Activated T-cell treated with anti-CD3 and anti-CD28 coated beads, Interleukin-2, amount 50 U/mL, for 24 hours (primary cell): ENCODE measurements around the gene CLNK.

ENCODE experiments used
- DNase-seq: peaks from one replicate; pipeline ENCODE4 v3.0.0-alpha.2; 2020
- H3K27ac Mint-ChIP-seq: 2 replicates; pipeline ENCODE4 v1.8.0; 2020; ENCODE audit warnings: mild to moderate bottlenecking, mixed read lengths
- H3K27me3 Mint-ChIP-seq: 2 replicates; pipeline ENCODE4 v1.8.0; 2020; ENCODE audit warnings: mixed read lengths
- H3K36me3 Mint-ChIP-seq: 2 replicates; pipeline ENCODE4 v1.8.0; 2020; ENCODE audit warnings: low read depth, mixed read lengths
- H3K4me1 Mint-ChIP-seq: 2 replicates; pipeline ENCODE4 v1.8.0; 2020; ENCODE audit warnings: low read depth, mixed read lengths
- H3K4me3 Mint-ChIP-seq: 2 replicates; pipeline ENCODE4 v1.8.0; 2020; ENCODE audit warnings: mild to moderate bottlenecking, moderate library complexity, mixed read lengths
- H3K9me3 Mint-ChIP-seq: 2 replicates; pipeline ENCODE4 v1.8.0; 2020; ENCODE audit warnings: mixed read lengths

CLNK gene

DNA sequence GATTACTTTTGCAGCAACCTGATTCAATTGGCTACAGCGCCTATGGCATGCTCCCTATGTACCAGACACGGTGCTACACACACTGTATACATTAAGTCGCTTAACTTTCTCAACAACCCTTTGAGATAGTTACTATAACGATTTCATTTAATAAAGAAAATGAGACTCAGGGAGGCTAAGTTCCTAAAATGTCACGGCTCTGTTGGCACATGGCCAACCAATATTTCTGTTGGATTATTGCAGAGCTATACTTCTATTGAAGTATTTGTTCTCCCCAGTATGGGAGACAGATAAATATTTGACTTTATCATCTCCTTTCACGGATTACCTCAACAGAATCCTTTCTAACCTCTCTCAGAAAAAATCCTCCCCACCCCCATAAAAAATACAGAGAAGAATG lies 25.3 kb downstream of the CLNK start:
- Mint-ChIP-seq H3K27me3 (no peaks in the 10 kb centered on the region), H3K36me3 (no peaks in the 10 kb centered on the region), H3K4me3 (no peak overlapping the region), H3K4me1 (peaks cover 26% of the 10 kb centered on the region), H3K27ac (no peak overlapping the region), H3K9me3 (no peaks in the 10 kb centered on the region)
- DNase-seq = no peak

- DNase-seq = no peak
- Mint-ChIP-seq H3K27ac (no peak overlapping the region), H3K27me3 (no peaks in the 10 kb centered on the region), H3K36me3 (no peaks in the 10 kb centered on the region), H3K4me3 (no peak overlapping the region), H3K4me1 (peaks cover 25% of the 10 kb centered on the region), H3K9me3 (no peaks in the 10 kb centered on the region)
Measured at GRCh38 chr4:10656988-10657387, 27.6 kb downstream of the CLNK start.

- Mint-ChIP-seq H3K4me1 (peaks cover 25% of the 10 kb centered on the region), H3K27ac (no peak overlapping the region), H3K27me3 (no peaks in the 10 kb centered on the region), H3K9me3 (no peaks in the 10 kb centered on the region), H3K4me3 (no peak overlapping the region), H3K36me3 (no peaks in the 10 kb centered on the region)
- DNase-seq = no peak
Measured at GRCh38 chr4:10656420-10656819, 28.1 kb downstream of the CLNK start.

- Mint-ChIP-seq H3K36me3 (no peaks in the 10 kb centered on the region), H3K4me3 (peak overlapping the region; percentile 44), H3K27me3 (no peaks in the 10 kb centered on the region), H3K27ac (peak overlapping the region; percentile 18), H3K9me3 (no peaks in the 10 kb centered on the region), H3K4me1 (peaks cover 25% of the 10 kb centered on the region)
- DNase-seq = no peak
Measured at GRCh38 chr4:10655968-10656367, 28.6 kb downstream of the CLNK start.

- no peak for DNase-seq
- peaks cover 8% of the 10 kb centered on the region for H3K27me3 Mint-ChIP-seq
- H3K9me3 Mint-ChIP-seq = no peaks in the 10 kb centered on the region
- H3K27ac Mint-ChIP-seq = no peak overlapping the region
- H3K36me3 Mint-ChIP-seq = no peaks in the 10 kb centered on the region
- H3K4me3 Mint-ChIP-seq = no peak overlapping the region
- H3K4me1 Mint-ChIP-seq = no peaks in the 10 kb centered on the region
Measured at GRCh38 chr4:10648479-10648878, 36.1 kb downstream of the CLNK start.

- Mint-ChIP-seq H3K36me3 (no peaks in the 10 kb centered on the region), H3K4me3 (no peak overlapping the region), H3K4me1 (no peaks in the 10 kb centered on the region), H3K27me3 (peaks cover 8% of the 10 kb centered on the region), H3K27ac (no peak overlapping the region), H3K9me3 (no peaks in the 10 kb centered on the region)
- DNase-seq = no peak
Measured at GRCh38 chr4:10647846-10648245, 36.7 kb downstream of the CLNK start.

GRCh38 chr4:10643600-10644425 lies 40.8 kb downstream of the CLNK start:
- no peak overlapping the region for H3K27ac Mint-ChIP-seq
- no peak for DNase-seq
- no peaks in the 10 kb centered on the region for H3K36me3 Mint-ChIP-seq
- H3K4me3 Mint-ChIP-seq = no peak overlapping the region
- peaks cover 8% of the 10 kb centered on the region for H3K27me3 Mint-ChIP-seq
- no peaks in the 10 kb centered on the region for H3K9me3 Mint-ChIP-seq
- peaks cover 9% of the 10 kb centered on the region for H3K4me1 Mint-ChIP-seq

DNA sequence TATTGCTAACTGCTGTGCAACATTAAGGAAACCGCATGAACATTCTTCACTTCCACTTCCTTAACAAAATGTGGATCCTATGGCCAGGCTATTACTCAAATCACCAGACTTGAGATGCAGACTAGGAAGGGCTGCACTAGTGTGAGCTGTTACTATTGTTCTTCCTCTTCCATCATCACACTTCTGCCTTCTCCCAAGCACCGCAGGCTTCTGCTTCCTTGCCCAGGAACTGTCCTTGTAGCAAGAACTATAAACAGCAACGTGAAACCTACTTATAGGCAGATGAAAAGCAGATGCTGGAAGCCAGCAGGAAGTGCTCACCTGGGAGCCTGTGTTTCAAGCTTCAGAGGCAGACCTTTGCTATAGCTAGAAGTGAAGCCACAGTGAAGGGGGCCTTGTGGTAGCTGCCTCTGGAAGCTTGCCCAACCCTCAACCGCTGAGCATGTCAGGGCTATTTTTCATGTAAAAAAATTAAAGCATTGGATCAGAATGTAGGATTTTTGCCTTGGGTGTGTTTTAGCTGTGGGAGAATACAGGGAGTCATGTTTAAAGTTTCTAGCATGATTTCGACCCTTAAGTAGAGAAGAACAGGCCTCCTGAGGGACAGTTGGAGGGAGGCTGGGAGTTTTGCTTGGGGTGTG lies 43.9 kb downstream of the CLNK start:
- no peaks in the 10 kb centered on the region for H3K9me3 Mint-ChIP-seq
- no peaks in the 10 kb centered on the region for H3K27me3 Mint-ChIP-seq
- H3K27ac Mint-ChIP-seq = no peak overlapping the region
- DNase-seq = no peak
- H3K4me3 Mint-ChIP-seq = no peak overlapping the region
- H3K4me1 Mint-ChIP-seq = peaks cover 9% of the 10 kb centered on the region
- H3K36me3 Mint-ChIP-seq = no peaks in the 10 kb centered on the region

DNA sequence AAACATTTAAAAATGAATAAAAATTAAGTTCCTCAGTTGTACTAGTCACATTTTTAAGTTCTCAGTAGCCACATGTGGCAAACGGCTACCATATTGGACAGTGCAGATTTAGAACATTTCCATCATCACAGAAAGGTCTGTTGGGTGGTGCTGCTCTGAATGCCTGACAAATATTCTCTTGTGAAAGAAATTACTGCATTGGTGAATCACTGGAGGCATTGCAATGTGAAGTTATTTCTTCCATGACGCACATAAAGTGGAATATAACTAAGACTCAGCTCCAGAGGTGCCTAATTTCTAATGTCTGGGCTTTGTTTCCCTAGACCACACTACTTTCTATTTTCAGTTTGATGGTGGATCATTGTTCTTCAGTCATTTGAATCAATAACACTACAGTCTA lies 44.9 kb downstream of the CLNK start:
- Mint-ChIP-seq H3K9me3 (no peaks in the 10 kb centered on the region), H3K4me3 (no peak overlapping the region), H3K27me3 (no peaks in the 10 kb centered on the region), H3K27ac (no peak overlapping the region), H3K36me3 (no peaks in the 10 kb centered on the region), H3K4me1 (peaks cover 9% of the 10 kb centered on the region)
- no peak for DNase-seq

DNA sequence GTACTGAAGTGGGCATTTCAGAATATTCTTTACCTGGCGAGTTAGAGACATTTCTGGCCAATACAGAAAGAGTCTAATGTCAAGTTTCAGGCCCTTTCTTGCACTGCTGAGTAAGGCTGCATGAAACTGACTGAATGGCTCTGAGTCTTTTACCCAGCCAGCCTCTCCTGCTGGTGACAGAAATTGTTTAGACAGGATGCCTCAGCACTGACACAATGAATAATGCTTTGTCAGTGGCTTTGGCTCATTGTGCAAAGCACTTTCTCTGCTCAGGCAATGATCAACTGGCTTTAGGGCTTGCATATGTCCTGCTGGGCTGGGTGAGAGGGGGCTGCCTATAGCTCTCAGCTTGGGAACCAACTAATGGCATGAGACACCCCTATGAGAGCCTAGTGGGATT lies 45.5 kb downstream of the CLNK start:
- H3K27ac Mint-ChIP-seq = no peak overlapping the region
- H3K4me1 Mint-ChIP-seq = peaks cover 9% of the 10 kb centered on the region
- DNase-seq = no peak
- no peaks in the 10 kb centered on the region for H3K36me3 Mint-ChIP-seq
- H3K27me3 Mint-ChIP-seq = no peaks in the 10 kb centered on the region
- no peak overlapping the region for H3K4me3 Mint-ChIP-seq
- H3K9me3 Mint-ChIP-seq = no peaks in the 10 kb centered on the region

DNA sequence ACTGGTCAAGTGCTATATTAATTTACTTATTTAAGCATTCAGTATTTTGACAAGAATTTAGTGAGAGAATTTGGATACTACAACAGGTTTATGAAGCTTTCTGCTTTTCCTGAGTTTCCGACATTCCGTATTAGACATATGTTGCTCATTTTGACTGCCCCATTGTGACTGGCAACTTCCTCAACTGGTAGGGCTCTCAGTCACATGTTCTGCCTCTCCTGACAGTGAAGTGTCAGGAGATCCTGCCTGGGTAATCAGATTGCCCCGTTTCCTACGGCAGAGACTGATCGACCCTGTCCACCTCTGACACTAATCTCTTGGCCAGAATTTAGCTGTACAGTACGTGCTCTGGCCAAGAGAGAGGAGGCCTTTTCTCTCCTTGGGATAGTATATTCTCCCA lies 49.5 kb downstream of the CLNK start:
- no peaks in the 10 kb centered on the region for H3K9me3 Mint-ChIP-seq
- DNase-seq = no peak
- no peaks in the 10 kb centered on the region for H3K4me1 Mint-ChIP-seq
- peaks cover 4% of the 10 kb centered on the region for H3K27me3 Mint-ChIP-seq
- no peak overlapping the region for H3K27ac Mint-ChIP-seq
- H3K4me3 Mint-ChIP-seq = no peak overlapping the region
- H3K36me3 Mint-ChIP-seq = no peaks in the 10 kb centered on the region

GRCh38 chr4:10629394-10629793 lies 55.2 kb downstream of the CLNK start:
- no peak for DNase-seq
- Mint-ChIP-seq H3K36me3 (no peaks in the 10 kb centered on the region), H3K4me1 (peaks cover 10% of the 10 kb centered on the region), H3K27me3 (peaks cover 4% of the 10 kb centered on the region), H3K27ac (no peak overlapping the region), H3K4me3 (no peak overlapping the region), H3K9me3 (no peaks in the 10 kb centered on the region)

GRCh38 chr4:10625131-10625530 lies 59.4 kb downstream of the CLNK start:
- no peak for DNase-seq
- no peaks in the 10 kb centered on the region for H3K36me3 Mint-ChIP-seq

DNA sequence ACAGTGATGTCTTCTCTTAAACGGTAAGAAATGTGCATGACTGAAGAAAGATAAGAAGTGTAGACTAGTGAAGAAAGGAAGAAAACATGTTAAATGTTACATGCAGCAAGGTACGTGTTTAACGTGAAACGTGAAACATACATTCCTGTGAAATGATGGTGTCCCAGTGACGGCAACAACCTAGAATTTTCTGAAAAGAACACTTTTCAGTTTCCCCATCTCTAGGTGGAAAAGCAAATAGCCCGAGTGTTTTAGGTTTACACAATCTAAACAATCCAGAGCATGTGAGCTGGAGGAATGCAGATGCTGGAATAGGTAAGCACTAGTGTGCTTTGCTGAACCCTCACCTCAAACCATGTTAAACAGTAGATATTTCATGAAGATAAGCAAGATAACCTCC lies 60.7 kb downstream of the CLNK start:
- H3K4me3 Mint-ChIP-seq = no peak overlapping the region
- H3K27ac Mint-ChIP-seq = no peak overlapping the region
- DNase-seq = no peak
- peaks cover 1% of the 10 kb centered on the region for H3K4me1 Mint-ChIP-seq
- peaks cover 4% of the 10 kb centered on the region for H3K27me3 Mint-ChIP-seq
- H3K9me3 Mint-ChIP-seq = no peaks in the 10 kb centered on the region
- no peaks in the 10 kb centered on the region for H3K36me3 Mint-ChIP-seq

More at GRCh38 chr4:10625131-10625530, 59.4 kb downstream of the CLNK start:
- no peak overlapping the region for H3K27ac Mint-ChIP-seq
- no peak overlapping the region for H3K4me3 Mint-ChIP-seq
- H3K4me1 Mint-ChIP-seq = peaks cover 10% of the 10 kb centered on the region
- H3K9me3 Mint-ChIP-seq = no peaks in the 10 kb centered on the region
- H3K27me3 Mint-ChIP-seq = peaks cover 2% of the 10 kb centered on the region

DNA sequence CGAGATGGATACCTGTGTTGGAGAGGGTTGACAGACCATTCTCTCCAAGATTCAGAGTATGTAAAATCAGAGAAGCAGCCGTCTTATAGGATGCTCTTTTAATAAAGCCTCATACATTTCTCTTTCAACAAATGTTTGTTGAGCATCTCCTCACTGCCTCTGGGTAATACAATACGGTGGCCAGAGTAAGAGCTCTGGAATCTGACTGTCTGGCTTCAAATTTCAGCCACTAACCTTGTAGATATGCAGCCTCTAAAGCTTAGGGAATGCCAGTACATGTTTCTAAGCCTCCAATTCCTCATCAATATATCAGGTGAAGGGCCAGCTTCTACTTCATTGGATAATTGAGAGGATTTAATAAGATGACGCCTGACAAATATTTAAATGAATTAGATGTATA lies 61.3 kb downstream of the CLNK start:
- DNase-seq = no peak
- H3K27me3 Mint-ChIP-seq = peaks cover 4% of the 10 kb centered on the region
- H3K4me3 Mint-ChIP-seq = no peak overlapping the region
- no peaks in the 10 kb centered on the region for H3K4me1 Mint-ChIP-seq
- no peaks in the 10 kb centered on the region for H3K36me3 Mint-ChIP-seq
- H3K9me3 Mint-ChIP-seq = no peaks in the 10 kb centered on the region
- H3K27ac Mint-ChIP-seq = no peak overlapping the region
